HepG2 (cell line): ENCODE measurements around the gene RAB1B. TPM values are rescaled to one million over a fixed set of nuclear protein-coding genes. Genes with fewer than 3 reads are reported as not detected.

Experiments used
- CC2D1A ChIP-seq: sonication (generic); formaldehyde crosslinking; IDR thresholded peaks from 2 replicates; pipeline ENCODE4 v1.8.1; 2023; ENCODE audit warnings: mild to moderate bottlenecking, missing genetic modification reagents
- CCAR2 ChIP-seq: fragments of 200-400 bp; formaldehyde crosslinking; optimal IDR thresholded peaks from 2 replicates; pipeline ENCODE3; 2018; ENCODE audit warnings: low read depth, mild to moderate bottlenecking, low read length, moderate library complexity
- FOXC1 ChIP-seq: sonication (generic); formaldehyde crosslinking; IDR thresholded peaks from 2 replicates; pipeline ENCODE4 v1.8.0; 2022; ENCODE audit warnings: mild to moderate bottlenecking, missing genetic modification reagents, borderline replicate concordance
- HNRNPK ChIP-seq: fragments of 200-400 bp; formaldehyde crosslinking; IDR thresholded peaks from 2 replicates; pipeline ENCODE4 v1.6.1; 2018; ENCODE audit warnings: low read length, low read depth, moderate library complexity, mild to moderate bottlenecking; ENCODE audit not compliant: poor library complexity, severe bottlenecking
- HOXA5 ChIP-seq: sonication (generic); formaldehyde crosslinking; IDR thresholded peaks from 2 replicates; pipeline ENCODE4 v1.4.0; 2020; ENCODE audit warnings: missing genetic modification reagents
- KLF15 ChIP-seq: sonication (generic); formaldehyde crosslinking; IDR thresholded peaks from 2 replicates; pipeline ENCODE4 v1.8.1; 2023; ENCODE audit warnings: borderline replicate concordance, mild to moderate bottlenecking, inconsistent platforms, missing genetic modification reagents, mixed read lengths
- LCORL ChIP-seq, 2 experiments: fragments of 450-650 bp in 1 of 2; sonication (generic) in 1 of 2; formaldehyde crosslinking in 1 of 2; IDR thresholded peaks; 2 replicates each; pipeline versions ENCODE4 v1.5.0 to v1.6.1; 2017 to 2020; ENCODE audit warnings: antibody characterized with exemption in 1 of 2, missing genetic modification reagents in 1 of 2
- NCOR1 ChIP-seq: fragments of 200-600 bp; sonication (generic); IDR thresholded peaks from 2 replicates; pipeline ENCODE4 v1.7.0; 2017; ENCODE audit warnings: antibody characterized with exemption, low read length, borderline replicate concordance
- SP4 ChIP-seq: sonication (generic); formaldehyde crosslinking; IDR thresholded peaks from 2 replicates; pipeline ENCODE4 v1.8.1; 2023; ENCODE audit warnings: mild to moderate bottlenecking, missing genetic modification reagents
- STAT5B ChIP-seq: sonication (generic); formaldehyde crosslinking; IDR thresholded peaks from 2 replicates; pipeline ENCODE4 v1.4.0; 2020; ENCODE audit warnings: missing genetic modification reagents
- ZNF230 ChIP-seq: sonication (generic); formaldehyde crosslinking; IDR thresholded peaks from 2 replicates; pipeline ENCODE4 v1.4.0; 2020; ENCODE audit warnings: mild to moderate bottlenecking, missing genetic modification reagents
- ZNF317 ChIP-seq: sonication (generic); formaldehyde crosslinking; IDR thresholded peaks from 2 replicates; pipeline ENCODE4 v1.5.0; 2020; ENCODE audit warnings: mild to moderate bottlenecking, missing genetic modification reagents
- ZNF432 ChIP-seq: sonication (generic); formaldehyde crosslinking; IDR thresholded peaks from 2 replicates; pipeline ENCODE4 v1.5.0; 2020; ENCODE audit warnings: missing genetic modification reagents, mild to moderate bottlenecking, borderline replicate concordance
- ZNF546 ChIP-seq: sonication (generic); formaldehyde crosslinking; conservative IDR thresholded peaks from 2 replicates; pipeline ENCODE4 v1.8.1; 2023; ENCODE audit warnings: mild to moderate bottlenecking, missing genetic modification reagents
- ZNF619 ChIP-seq: sonication (generic); formaldehyde crosslinking; IDR thresholded peaks from 2 replicates; pipeline ENCODE4 v1.4.0; 2020; ENCODE audit warnings: mild to moderate bottlenecking, missing genetic modification reagents
- ZNF841 ChIP-seq: sonication (generic); formaldehyde crosslinking; IDR thresholded peaks from 2 replicates; pipeline ENCODE4 v1.8.1; 2023; ENCODE audit warnings: missing genetic modification reagents, borderline replicate concordance
- ZSCAN31 ChIP-seq: sonication (generic); formaldehyde crosslinking; IDR thresholded peaks from 2 replicates; pipeline ENCODE4 v1.5.0; 2020; ENCODE audit warnings: low read depth, mild to moderate bottlenecking, missing genetic modification reagents
- polyA plus RNA-seq, 8 experiments: library from polyadenylated mRNA; depleted of rRNA in 3 of 8; stranded (reverse) in 7 of 8; unstranded in 1 of 8; fragments of >200 nt; fragmentation: Illumina TruSeq in 4 of 8; extraction: Trizol in 4 of 8; gene quantifications; 2 replicates each; pipeline versions ENCODE4 v1.2.1 to v1.2.3, GENCODE V29; 2011 to 2016; ENCODE audit warnings: low read depth in 4 of 8, missing spikeins in 1 of 8, mixed read lengths in 1 of 8; ENCODE audit not compliant: insufficient read depth in 1 of 8
- total RNA-seq, 5 experiments: library from RNA; depleted of rRNA; stranded (reverse); fragments of >200 nt; fragmentation: Illumina TruSeq; extraction: Trizol; gene quantifications; 2 replicates each; pipeline ENCODE4 v1.2.3, GENCODE V29; 2016; ENCODE audit warnings: low read depth in 1 of 5
- TF ChIP-seq, protein P1 (sequence below): sonication (generic); formaldehyde crosslinking; IDR thresholded peaks from 2 replicates; pipeline ENCODE4 v1.5.1; 2020; ENCODE audit warnings: missing genetic modification reagents, mild to moderate bottlenecking, borderline replicate concordance
- TF ChIP-seq, protein P2 (sequence below): fragments of 450-650 bp; IDR thresholded peaks from 2 replicates; pipeline ENCODE4 v1.6.1; 2017; ENCODE audit warnings: mild to moderate bottlenecking
- TF ChIP-seq, protein P3 (sequence below): sonication (generic); formaldehyde crosslinking; IDR thresholded peaks from 2 replicates; pipeline ENCODE4 v1.4.0; 2020; ENCODE audit warnings: missing genetic modification reagents
- TF ChIP-seq, protein P4 (sequence below): IDR thresholded peaks from 2 replicates; pipeline ENCODE4 v1.6.1; 2012; ENCODE audit warnings: inconsistent platforms

Gene RAB1B
- total and polyA plus RNA-seq, 2 of the 13 experiments (the other 11 are each of a cell fraction or from before 2014, with no cell fraction given) = 77.9 to 87.9 TPM

DNA sequence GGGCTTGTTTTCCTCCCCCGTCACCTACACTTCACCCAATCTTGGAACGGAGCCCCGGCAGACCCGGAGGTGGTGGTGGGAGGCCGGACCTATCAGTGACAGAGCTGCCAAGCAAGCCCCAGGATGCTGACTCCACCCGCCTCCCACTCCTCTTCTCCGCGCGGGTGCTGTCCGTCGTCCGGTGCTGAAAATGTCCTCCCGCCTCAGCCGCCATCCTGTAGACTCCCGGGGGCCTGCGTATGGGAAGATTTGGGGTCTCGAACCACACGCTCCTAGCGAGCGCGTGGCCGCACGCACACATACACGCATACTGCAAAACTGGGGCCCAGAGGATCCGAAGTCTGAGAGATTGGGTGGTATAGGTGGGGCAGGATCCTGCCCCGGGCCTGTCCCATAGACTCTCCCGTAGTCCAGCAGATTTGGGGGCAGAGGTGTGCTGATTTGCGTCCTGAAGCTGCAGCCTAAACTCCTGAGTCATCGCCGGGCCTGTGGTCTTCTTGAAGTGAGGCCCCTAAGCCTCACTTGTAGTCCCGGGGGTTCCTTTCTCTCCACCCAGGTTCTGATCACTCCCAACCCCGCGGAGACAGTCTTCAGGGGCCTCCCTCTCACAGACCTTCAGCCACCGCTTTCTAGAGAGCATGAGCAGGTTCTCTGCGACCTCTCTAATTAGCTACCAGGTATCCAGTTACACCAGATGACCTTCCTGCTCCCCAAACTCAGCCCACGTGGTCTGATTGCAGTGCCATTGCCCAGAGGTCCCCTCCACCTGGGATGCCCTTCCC is 21.3 kb downstream of the RAB1B start (continued):
- no peak for TF ChIP-seq CCAR2
- TF ChIP-seq FOXC1 (CRISPR knock-in tag) = no peak
- peak; percentile 91 for TF ChIP-seq HOXA5
- TF ChIP-seq, protein P1, sequence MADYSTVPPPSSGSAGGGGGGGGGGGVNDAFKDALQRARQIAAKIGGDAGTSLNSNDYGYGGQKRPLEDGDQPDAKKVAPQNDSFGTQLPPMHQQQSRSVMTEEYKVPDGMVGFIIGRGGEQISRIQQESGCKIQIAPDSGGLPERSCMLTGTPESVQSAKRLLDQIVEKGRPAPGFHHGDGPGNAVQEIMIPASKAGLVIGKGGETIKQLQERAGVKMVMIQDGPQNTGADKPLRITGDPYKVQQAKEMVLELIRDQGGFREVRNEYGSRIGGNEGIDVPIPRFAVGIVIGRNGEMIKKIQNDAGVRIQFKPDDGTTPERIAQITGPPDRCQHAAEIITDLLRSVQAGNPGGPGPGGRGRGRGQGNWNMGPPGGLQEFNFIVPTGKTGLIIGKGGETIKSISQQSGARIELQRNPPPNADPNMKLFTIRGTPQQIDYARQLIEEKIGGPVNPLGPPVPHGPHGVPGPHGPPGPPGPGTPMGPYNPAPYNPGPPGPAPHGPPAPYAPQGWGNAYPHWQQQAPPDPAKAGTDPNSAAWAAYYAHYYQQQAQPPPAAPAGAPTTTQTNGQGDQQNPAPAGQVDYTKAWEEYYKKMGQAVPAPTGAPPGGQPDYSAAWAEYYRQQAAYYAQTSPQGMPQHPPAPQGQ (CRISPR knock-in tag) = no peak
- TF ChIP-seq HNRNPK = no peak
- TF ChIP-seq, protein P2, sequence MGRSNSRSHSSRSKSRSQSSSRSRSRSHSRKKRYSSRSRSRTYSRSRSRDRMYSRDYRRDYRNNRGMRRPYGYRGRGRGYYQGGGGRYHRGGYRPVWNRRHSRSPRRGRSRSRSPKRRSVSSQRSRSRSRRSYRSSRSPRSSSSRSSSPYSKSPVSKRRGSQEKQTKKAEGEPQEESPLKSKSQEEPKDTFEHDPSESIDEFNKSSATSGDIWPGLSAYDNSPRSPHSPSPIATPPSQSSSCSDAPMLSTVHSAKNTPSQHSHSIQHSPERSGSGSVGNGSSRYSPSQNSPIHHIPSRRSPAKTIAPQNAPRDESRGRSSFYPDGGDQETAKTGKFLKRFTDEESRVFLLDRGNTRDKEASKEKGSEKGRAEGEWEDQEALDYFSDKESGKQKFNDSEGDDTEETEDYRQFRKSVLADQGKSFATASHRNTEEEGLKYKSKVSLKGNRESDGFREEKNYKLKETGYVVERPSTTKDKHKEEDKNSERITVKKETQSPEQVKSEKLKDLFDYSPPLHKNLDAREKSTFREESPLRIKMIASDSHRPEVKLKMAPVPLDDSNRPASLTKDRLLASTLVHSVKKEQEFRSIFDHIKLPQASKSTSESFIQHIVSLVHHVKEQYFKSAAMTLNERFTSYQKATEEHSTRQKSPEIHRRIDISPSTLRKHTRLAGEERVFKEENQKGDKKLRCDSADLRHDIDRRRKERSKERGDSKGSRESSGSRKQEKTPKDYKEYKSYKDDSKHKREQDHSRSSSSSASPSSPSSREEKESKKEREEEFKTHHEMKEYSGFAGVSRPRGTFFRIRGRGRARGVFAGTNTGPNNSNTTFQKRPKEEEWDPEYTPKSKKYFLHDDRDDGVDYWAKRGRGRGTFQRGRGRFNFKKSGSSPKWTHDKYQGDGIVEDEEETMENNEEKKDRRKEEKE = no peak
- TF ChIP-seq ZSCAN31 (CRISPR knock-in tag) = no peak
- TF ChIP-seq STAT5B (CRISPR knock-in tag) = 0 out of 2 replicates have a peak, but pooled peaks have one; percentile 76
- TF ChIP-seq KLF15 = no peak
- 0 out of 2 replicates have a peak, but pooled peaks have one; percentile 68 for TF ChIP-seq ZNF841 (CRISPR knock-in tag)
- TF ChIP-seq SP4 (CRISPR knock-in tag) = no peak; the same call in 1 of the 2 replicates
- no peak for TF ChIP-seq CC2D1A
- no peak for TF ChIP-seq ZNF432 (CRISPR knock-in tag)
- no peak for TF ChIP-seq ZNF619
- 0 out of 2 replicates have a peak, but pooled peaks have one; percentile 25 for TF ChIP-seq ZNF546 (CRISPR knock-in tag)
- TF ChIP-seq, protein P3, sequence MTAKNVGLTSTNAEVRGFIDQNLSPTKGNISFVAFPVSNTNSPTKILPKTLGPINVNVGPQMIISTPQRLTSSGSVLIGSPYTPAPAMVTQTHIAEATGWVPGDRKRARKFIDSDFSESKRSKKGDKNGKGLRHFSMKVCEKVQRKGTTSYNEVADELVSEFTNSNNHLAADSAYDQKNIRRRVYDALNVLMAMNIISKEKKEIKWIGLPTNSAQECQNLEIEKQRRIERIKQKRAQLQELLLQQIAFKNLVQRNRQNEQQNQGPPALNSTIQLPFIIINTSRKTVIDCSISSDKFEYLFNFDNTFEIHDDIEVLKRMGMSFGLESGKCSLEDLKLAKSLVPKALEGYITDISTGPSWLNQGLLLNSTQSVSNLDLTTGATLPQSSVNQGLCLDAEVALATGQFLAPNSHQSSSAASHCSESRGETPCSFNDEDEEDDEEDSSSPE (CRISPR knock-in tag) = no peak
- peak; percentile 91 for TF ChIP-seq ZNF230 (CRISPR knock-in tag)
- TF ChIP-seq, protein P4, sequence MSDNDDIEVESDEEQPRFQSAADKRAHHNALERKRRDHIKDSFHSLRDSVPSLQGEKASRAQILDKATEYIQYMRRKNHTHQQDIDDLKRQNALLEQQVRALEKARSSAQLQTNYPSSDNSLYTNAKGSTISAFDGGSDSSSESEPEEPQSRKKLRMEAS = peak; percentile 68; the same call in 1 of the 2 replicates
- no peak for TF ChIP-seq LCORL (IDR thresholded peaks at IDR 0.05)
- TF ChIP-seq LCORL (CRISPR knock-in tag; IDR thresholded peaks at IDR 0.05) = peak; percentile 15
- no peak for TF ChIP-seq NCOR1
- TF ChIP-seq ZNF317 (CRISPR knock-in tag) = peak; percentile 88
